ENCODE measurements around the gene UBLCP1. TPM values are rescaled to one million over a fixed set of nuclear protein-coding genes. Genes with fewer than 3 reads are reported as not detected.
A peak's percentile ranks its signal among the peaks of the same experiment; 100 is the strongest.

The UBLCP1 gene
- total and polyA plus RNA-seq, 2 of the 8 experiments (the other 6 are each of a cell fraction or from before 2014, with no cell fraction given), result 13.0 to 40.9 TPM

- Histone ChIP-seq H4K5ac (ENCODE audit: insufficient read length, low read depth, low read length) (no peak overlapping the region), H3K18ac (ENCODE audit: extremely low read depth, low read length) (no peak overlapping the region), H3K79me1 (ENCODE audit: low read depth, low read length) (no peaks in the 10 kb centered on the region), H4K8ac (ENCODE audit: extremely low read depth, insufficient read depth, low read length) (no peak overlapping the region; the same call in 1 of the 2 replicates), H3K23me2 (ENCODE audit: low read depth, low read length) (no peaks in the 10 kb centered on the region), H3K9ac (replicated peaks in 1 of 4; ENCODE audit: extremely low read depth in 1 of 4, low read depth in 3 of 4, low read length in 3 of 4) (no peak overlapping the region), H2AK5ac (ENCODE audit: low read depth, low read length) (no peak overlapping the region), H3K79me2 (ENCODE audit: control insufficient read depth in 1 of 2, insufficient read depth in 2 of 2, low read length in 2 of 2) (no peaks in the 10 kb centered on the region), H2BK20ac (ENCODE audit: low read length) (no peak overlapping the region), H3K4ac (replicated peaks; ENCODE audit: insufficient read length, low read depth, low read length) (no peak overlapping the region), H3K27ac (ENCODE audit: low read depth, low read length) (no peak overlapping the region), H3K27me3 (replicated peaks in 1 of 4; ENCODE audit: control insufficient read depth in 3 of 4, extremely low read depth in 1 of 4, insufficient read depth in 3 of 4, low read length in 3 of 4) (peaks cover 0 to 14% (median 12%) of the 10 kb centered on the region in 4 experiments; a peak in 5 of 7 replicates), H3K4me1 (replicated peaks in 1 of 4; ENCODE audit: control insufficient read depth in 3 of 4, insufficient read depth in 4 of 4, low read length in 3 of 4) (peaks cover 0 to 2% (median under 1%) of the 10 kb centered on the region in 4 experiments; a peak in 3 of 7 replicates), H2BK12ac (ENCODE audit: low read depth, low read length) (no peak overlapping the region), H3K23ac (ENCODE audit: insufficient read length) (no peak overlapping the region), H4K20me1 (replicated peaks in 1 of 2; ENCODE audit: control insufficient read depth in 1 of 2, insufficient read depth in 2 of 2, low read length in 2 of 2) (no peaks in the 10 kb centered on the region), H3K4me3 (ENCODE audit: extremely low read depth in 1 of 4, insufficient read depth in 2 of 4, low read depth in 3 of 4, low read length in 4 of 4) (peak overlapping the region in 3 of 4 experiments; percentile 26 to 51 (median 38); a peak in 3 of 8 replicates), H3K56ac (replicated peaks; ENCODE audit: insufficient read length, low read depth, low read length) (no peak overlapping the region), H2BK5ac (ENCODE audit: low read depth, low read length) (no peak overlapping the region), H4K91ac (replicated peaks; ENCODE audit: insufficient read length, low read length) (no peak overlapping the region), H3K36me3 (ENCODE audit: control insufficient read depth in 2 of 4, insufficient read depth in 4 of 4, low read length in 3 of 4) (no peaks in the 10 kb centered on the region), H3K14ac (ENCODE audit: insufficient read length) (no peak overlapping the region), H2AFZ (ENCODE audit: low read length) (peak overlapping the region; percentile 70; the same call in 1 of the 2 replicates), H3K4me2 (ENCODE audit: insufficient read depth in 1 of 2, low read depth in 2 of 2, low read length in 2 of 2) (peak overlapping the region; percentile 51 to 56), H2BK120ac (replicated peaks; ENCODE audit: low read depth, low read length) (no peak overlapping the region), H2BK15ac (ENCODE audit: low read length) (0 out of 2 replicates have a peak overlapping the region, but pooled peaks have one; percentile 13), H3K9me3 (ENCODE audit: insufficient read depth in 2 of 2, low read depth in 1 of 2, low read length in 1 of 2) (no peaks in the 10 kb centered on the region)
- ChIA-PET POLR2A (ENCODE audit: partially characterized antibody) (interaction anchor here (1.1 kb wide), 1 partner anchor 23 kb away, joined by 4 read pairs; no protein-coding TSS in a partner anchor), CTCF (ENCODE audit: partially characterized antibody) (interaction anchor here (0.6 to 2.4 kb wide), 13 partner anchors 10 to 678 kb away, joined by 3 to 23 read pairs (median 4); no protein-coding TSS in a partner anchor)
- FAIRE-seq (no peak), DNase-seq (ENCODE audit: low read depth in 1 of 2, low spot score in 2 of 2) (peak in 1 of 2 experiments; percentile 48)
- 70% methylated on average over 8 of the region's 8 CpGs; no CpG with 5 or more reads in 1 of the 2 experiments for WGBS, 2 experiments (ENCODE audit: extremely low coverage in 1 of 2, insufficient coverage in 1 of 2, insufficient read length in 1 of 2, insufficient replicate concordance in 2 of 2, low coverage in 1 of 2, low lambda C conversion rate in 2 of 2, missing lambda C conversion rate in 1 of 2)
- TF ChIP-seq ASH2L (IDR thresholded peaks at IDR 0.05; ENCODE audit: low read length), result no peak
- no peak for TF ChIP-seq HDAC6 (IDR thresholded peaks at IDR 0.05; ENCODE audit: low read depth, low read length)
- no peak for TF ChIP-seq RNF2 (IDR thresholded peaks at IDR 0.05; ENCODE audit: borderline replicate concordance, low read depth, low read length, missing control alignments, poor library complexity, severe bottlenecking)
- no peak for TF ChIP-seq RAD21 (IDR thresholded peaks at IDR 0.05 in 1 of 2, conservative IDR thresholded peaks at IDR 0.05 in 1 of 2; ENCODE audit: low read depth in 2 of 2, low read length in 2 of 2)
- TF ChIP-seq FOSL1 (IDR thresholded peaks at IDR 0.05; ENCODE audit: insufficient read depth, low read depth, low read length), result no peak
- no peak for TF ChIP-seq RXRA (IDR thresholded peaks at IDR 0.05; ENCODE audit: insufficient read depth, low read depth, low read length)
- no peak for TF ChIP-seq POLR2A (IDR thresholded peaks at IDR 0.05; ENCODE audit: control extremely low read depth in 1 of 2, low read depth in 2 of 2, low read length in 2 of 2)
- TF ChIP-seq TAF1 (IDR thresholded peaks at IDR 0.05; ENCODE audit: low read depth, low read length), result no peak
- TF ChIP-seq BCL11A (IDR thresholded peaks at IDR 0.05; ENCODE audit: low read depth in 2 of 2, low read length in 2 of 2), result no peak
- TF ChIP-seq BRCA1 (IDR thresholded peaks at IDR 0.05; ENCODE audit: low read depth, low read length), result no peak
- no peak for TF ChIP-seq CREB1 (IDR thresholded peaks at IDR 0.05)
- TF ChIP-seq ZNF274 (IDR thresholded peaks at IDR 0.05; ENCODE audit: borderline replicate concordance, extremely low read depth, low read length), result no peak
Observed at GRCh38 chr5:159309689-159310433, 46.8 kb downstream of the UBLCP1 start.

All from H1 (cell line).